Endothelial cell (in vitro differentiated cells): Measurements from ENCODE around the gene ZNF554. TPM values are rescaled to one million over a fixed set of nuclear protein-coding genes. Genes with fewer than 3 reads are reported as not detected.

Source experiments
- DNase-seq: peaks from one replicate; pipeline ENCODE4 v3.0.0; 2021; ENCODE audit warnings: low spot score
- H3K27ac Mint-ChIP-seq: one replicate; pipeline ENCODE4 v1.8.0; 2021; ENCODE audit warnings: mixed read lengths, inconsistent platforms; ENCODE audit not compliant: unreplicated experiment
- H3K27me3 Mint-ChIP-seq: one replicate; pipeline ENCODE4 v1.8.0; 2021; ENCODE audit warnings: mild to moderate bottlenecking, moderate library complexity, mixed read lengths, inconsistent platforms; ENCODE audit not compliant: unreplicated experiment
- H3K36me3 Mint-ChIP-seq: one replicate; pipeline ENCODE4 v1.8.0; 2021; ENCODE audit warnings: mild to moderate bottlenecking, low read depth, mixed read lengths, inconsistent platforms; ENCODE audit not compliant: unreplicated experiment
- H3K4me1 Mint-ChIP-seq: one replicate; pipeline ENCODE4 v1.8.0; 2021; ENCODE audit warnings: mild to moderate bottlenecking, mixed read lengths, inconsistent platforms; ENCODE audit not compliant: unreplicated experiment
- H3K4me3 Mint-ChIP-seq: one replicate; pipeline ENCODE4 v1.8.0; 2021; ENCODE audit warnings: mild to moderate bottlenecking, mixed read lengths, inconsistent platforms; ENCODE audit not compliant: unreplicated experiment
- H3K9me3 Mint-ChIP-seq: one replicate; pipeline ENCODE4 v1.8.0; 2021; ENCODE audit warnings: mixed read lengths, inconsistent platforms; ENCODE audit not compliant: unreplicated experiment
- CTCF ChIP-seq: fragments of 200-600 bp; sonication (generic); IDR thresholded peaks from one replicate; pipeline ENCODE4 v1.5.0; 2021; ENCODE audit warnings: antibody characterized with exemption; ENCODE audit not compliant: unreplicated experiment
- total RNA-seq: library from RNA; stranded (reverse); fragmentation: NEBNext Ultra II Directional; extraction: Animal tissue kit (Norgen Biotek cat#: 25700); gene quantifications from one replicate; pipeline ENCODE4 v1.2.1, GENCODE V29; 2021; ENCODE audit not compliant: unreplicated experiment

Gene ZNF554
- total RNA-seq, 1 donor from 2014 or later, result 9.0 TPM

GRCh38 chr19:2807379-2808128 is 12.1 kb upstream of the ZNF554 start:
- H3K9me3 Mint-ChIP-seq, result no peaks in the 10 kb centered on the region

GRCh38 chr19:2808129-2808941 is 11.3 kb upstream of the ZNF554 start:
- Mint-ChIP-seq H3K36me3 (peaks cover 8% of the 10 kb centered on the region), H3K27ac (no peak overlapping the region), H3K9me3 (no peaks in the 10 kb centered on the region), H3K4me1 (no peaks in the 10 kb centered on the region), H3K4me3 (no peak overlapping the region), H3K27me3 (peaks cover 4% of the 10 kb centered on the region)
- no peak for DNase-seq
- TF ChIP-seq CTCF, result no peak

More at GRCh38 chr19:2807379-2808128, 12.1 kb upstream of the ZNF554 start:
- peaks cover 12% of the 10 kb centered on the region for H3K36me3 Mint-ChIP-seq
- H3K4me1 Mint-ChIP-seq, result no peaks in the 10 kb centered on the region
- no peak overlapping the region for H3K27ac Mint-ChIP-seq
- DNase-seq, result no peak
- no peak for TF ChIP-seq CTCF
- peaks cover 4% of the 10 kb centered on the region for H3K27me3 Mint-ChIP-seq
- no peak overlapping the region for H3K4me3 Mint-ChIP-seq

- no peaks in the 10 kb centered on the region for H3K9me3 Mint-ChIP-seq
- H3K27ac Mint-ChIP-seq, result no peak overlapping the region
- H3K27me3 Mint-ChIP-seq, result peaks cover 4% of the 10 kb centered on the region
- peak overlapping the region; percentile 81 for H3K4me3 Mint-ChIP-seq
- no peak for DNase-seq
- no peaks in the 10 kb centered on the region for H3K4me1 Mint-ChIP-seq
- H3K36me3 Mint-ChIP-seq, result peaks cover 8% of the 10 kb centered on the region
- no peak for TF ChIP-seq CTCF
These were observed 10.1 kb upstream of the ZNF554 start for GRCh38 chr19:2809387-2810140.

GRCh38 chr19:2810141-2811091 is 9.3 kb upstream of the ZNF554 start:
- no peak for TF ChIP-seq CTCF
- Mint-ChIP-seq H3K27ac (no peak overlapping the region), H3K4me3 (no peak overlapping the region), H3K27me3 (peaks cover 2% of the 10 kb centered on the region), H3K9me3 (no peaks in the 10 kb centered on the region), H3K36me3 (peaks cover 8% of the 10 kb centered on the region), H3K4me1 (no peaks in the 10 kb centered on the region)
- DNase-seq, result no peak
